IPS-NIHi7 (cell line): ENCODE results near the gene PCNX2.

Experiments
- DNase-seq: peaks from one replicate; pipeline ENCODE4 v3.0.0; 2012; ENCODE audit warnings: mixed read lengths; ENCODE audit errors: extremely low spot score

The PCNX2 gene

DNA sequence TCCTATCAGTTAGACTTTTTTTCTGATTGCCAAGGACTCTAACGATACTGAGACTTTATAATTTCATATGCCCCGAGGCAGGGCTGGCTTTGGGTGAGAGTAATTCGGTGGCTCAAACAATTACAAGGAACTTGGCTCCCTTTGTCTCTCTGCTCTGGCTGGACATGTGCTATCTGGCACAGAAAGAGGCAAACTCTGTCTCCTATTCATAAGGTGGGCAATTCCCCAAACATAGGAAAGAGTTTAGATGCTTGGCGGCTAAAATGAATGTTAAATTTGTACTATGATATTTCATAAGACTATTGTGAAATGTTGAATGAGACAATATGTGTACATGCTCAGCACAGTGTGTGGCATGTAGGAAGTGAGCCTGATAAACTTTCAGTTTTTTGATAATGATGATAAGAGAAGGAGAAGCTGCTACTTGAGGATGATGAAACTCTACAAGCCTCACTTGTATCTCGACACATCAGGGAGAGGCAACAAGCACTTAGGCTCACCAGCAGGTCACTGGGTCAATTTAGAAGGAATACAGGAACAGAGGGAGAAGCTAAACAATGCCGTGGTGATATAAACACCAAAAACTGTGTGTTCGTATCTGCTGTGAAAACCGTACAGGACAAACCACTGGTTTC is 357.7 kb downstream of the PCNX2 start:
- DNase-seq, result no peak

- no peak for DNase-seq
These were observed 358.6 kb downstream of the PCNX2 start for GRCh38 chr1:232936941-232937340.
